GM12891 (cell line): ENCODE results near the gene CDH10.

Experiments used
- PAX5 ChIP-seq: IDR thresholded peaks from 2 replicates; pipeline ENCODE4 v1.6.1; 2011; ENCODE audit warnings: low read length, moderate library complexity, mild to moderate bottlenecking; ENCODE audit not compliant: insufficient read depth, severe bottlenecking
- POLR2A ChIP-seq: IDR thresholded peaks from 2 replicates; pipeline ENCODE4 v1.6.1; 2011; ENCODE audit warnings: low read depth, low read length, control low read depth
- POLR2AphosphoS5 ChIP-seq: IDR thresholded peaks from 2 replicates; pipeline ENCODE4 v1.6.1; 2011; ENCODE audit warnings: low read depth, low read length, control low read depth
- TAF1 ChIP-seq: IDR thresholded peaks from 2 replicates; pipeline ENCODE4 v1.6.1; 2011; ENCODE audit warnings: low read depth, low read length, control low read depth

GRCh38 chr5:24629798-24630197, 15.0 kb downstream of the CDH10 start:
- TF ChIP-seq TAF1, result no peak
- no peak for TF ChIP-seq POLR2AphosphoS5
- TF ChIP-seq POLR2A, result no peak
- TF ChIP-seq PAX5, result no peak
